Measurements from ENCODE around the gene NPPA. TPM values are rescaled to one million over a fixed set of nuclear protein-coding genes. Genes with fewer than 3 reads are reported as not detected.
A peak's percentile ranks its signal among the peaks of the same experiment; 100 is the strongest.

NPPA gene
- total RNA-seq, 1 experiment from 2014 or later: not detected

DNA sequence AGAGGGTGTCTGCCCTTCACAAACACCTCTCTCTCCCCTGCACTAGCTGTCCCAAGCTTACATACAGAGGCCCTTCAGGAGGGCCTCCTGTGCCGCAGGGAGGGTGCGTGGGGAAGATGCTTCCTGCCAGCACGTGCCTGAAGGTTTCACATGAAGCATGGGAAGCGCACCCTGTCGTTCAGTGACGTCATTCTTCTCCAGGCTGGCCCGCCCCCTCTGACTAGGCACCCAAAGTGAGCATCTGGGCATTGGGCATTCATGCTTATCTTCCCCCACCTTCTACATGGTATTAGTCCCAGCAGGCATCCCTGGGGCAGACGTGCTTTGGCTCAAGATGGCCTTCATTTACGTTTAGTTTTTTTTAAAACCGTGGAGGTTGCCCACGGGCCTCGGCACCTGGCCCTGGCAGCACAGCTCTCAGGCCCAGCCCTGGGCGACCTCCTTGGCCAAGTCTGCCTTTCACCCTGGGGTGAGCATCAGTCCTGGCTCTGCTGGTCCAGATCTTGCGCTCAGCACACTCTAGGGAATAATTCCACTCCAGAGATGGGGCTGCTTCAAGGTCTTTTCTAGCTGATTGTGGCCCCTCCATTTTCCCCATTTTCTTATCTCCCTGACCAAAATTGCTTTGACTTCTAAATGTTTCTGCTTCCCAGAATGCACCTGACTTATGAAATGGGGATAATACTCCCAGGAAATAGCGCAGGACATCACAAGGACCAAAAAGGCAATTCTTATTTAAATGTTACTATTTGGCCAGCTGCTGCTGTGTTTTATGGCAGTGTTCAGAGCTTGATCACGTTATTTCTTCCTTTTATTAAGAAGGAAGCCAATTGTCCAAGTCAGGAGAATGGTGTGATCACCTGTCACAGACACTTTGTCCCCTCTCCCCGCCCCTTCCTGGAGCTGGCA, 6.1 kb downstream of the NPPA start:
- peak; percentile 29 for DNase-seq
- Histone ChIP-seq H3K27me3 (ENCODE audit: control insufficient read depth, insufficient read depth, low read length) (no peaks in the 10 kb centered on the region), H3K36me3 (replicated peaks; ENCODE audit: control insufficient read depth, insufficient read depth, low read length) (peaks cover 53% of the 10 kb centered on the region), H3K4me3 (ENCODE audit: insufficient read depth, low read depth, low read length) (no peak overlapping the region)

DNA sequence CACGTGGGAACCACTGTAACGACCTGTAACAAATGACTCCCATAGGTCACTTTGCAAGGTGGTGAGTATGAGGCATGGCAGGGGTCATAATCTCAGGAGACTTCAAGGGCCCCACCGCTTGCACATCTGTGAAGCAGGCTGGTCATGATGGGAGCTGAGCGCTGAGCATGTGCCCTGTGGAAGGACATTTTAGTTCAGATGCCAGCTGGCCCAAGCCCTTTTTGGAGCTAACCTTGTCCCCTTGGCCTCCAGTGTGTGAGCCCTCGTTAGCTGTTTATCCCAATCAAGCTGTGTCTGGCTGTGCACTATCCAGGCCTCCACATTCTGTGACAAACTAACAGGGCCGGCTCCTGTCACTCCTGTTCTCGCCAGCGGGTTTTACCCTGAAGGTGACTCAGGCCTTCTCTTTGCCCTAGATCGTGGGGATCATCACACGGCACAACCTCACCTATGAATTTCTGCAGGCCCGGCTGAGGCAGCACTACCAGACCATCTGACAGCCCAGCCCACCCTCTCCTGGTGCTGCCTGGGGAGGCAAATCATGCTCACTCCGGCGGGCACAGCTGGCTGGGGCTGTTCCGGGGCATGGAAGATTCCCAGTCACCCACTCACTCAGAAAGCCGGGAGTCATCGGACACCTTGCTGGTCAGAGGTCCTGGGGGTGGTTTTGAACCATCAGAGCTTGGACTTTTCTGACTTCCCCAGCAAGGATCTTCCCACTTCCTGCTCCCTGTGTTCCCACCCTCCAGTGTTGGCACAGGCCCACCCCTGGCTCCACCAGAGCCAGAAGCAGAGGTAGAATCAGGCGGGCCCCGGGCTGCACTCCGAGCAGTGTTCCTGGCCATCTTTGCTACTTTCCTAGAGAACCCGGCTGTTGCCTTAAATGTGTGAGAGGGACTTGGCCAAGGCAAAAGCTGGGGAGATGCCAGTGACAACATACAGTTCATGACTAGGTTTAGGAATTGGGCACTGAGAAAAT, 7.6 kb downstream of the NPPA start:
- Histone ChIP-seq H3K4me3 (ENCODE audit: insufficient read depth, low read depth, low read length) (no peak overlapping the region), H3K36me3 (replicated peaks; ENCODE audit: control insufficient read depth, insufficient read depth, low read length) (peaks cover 58% of the 10 kb centered on the region), H3K27me3 (ENCODE audit: control insufficient read depth, insufficient read depth, low read length) (no peaks in the 10 kb centered on the region)
- no peak for DNase-seq

DNA sequence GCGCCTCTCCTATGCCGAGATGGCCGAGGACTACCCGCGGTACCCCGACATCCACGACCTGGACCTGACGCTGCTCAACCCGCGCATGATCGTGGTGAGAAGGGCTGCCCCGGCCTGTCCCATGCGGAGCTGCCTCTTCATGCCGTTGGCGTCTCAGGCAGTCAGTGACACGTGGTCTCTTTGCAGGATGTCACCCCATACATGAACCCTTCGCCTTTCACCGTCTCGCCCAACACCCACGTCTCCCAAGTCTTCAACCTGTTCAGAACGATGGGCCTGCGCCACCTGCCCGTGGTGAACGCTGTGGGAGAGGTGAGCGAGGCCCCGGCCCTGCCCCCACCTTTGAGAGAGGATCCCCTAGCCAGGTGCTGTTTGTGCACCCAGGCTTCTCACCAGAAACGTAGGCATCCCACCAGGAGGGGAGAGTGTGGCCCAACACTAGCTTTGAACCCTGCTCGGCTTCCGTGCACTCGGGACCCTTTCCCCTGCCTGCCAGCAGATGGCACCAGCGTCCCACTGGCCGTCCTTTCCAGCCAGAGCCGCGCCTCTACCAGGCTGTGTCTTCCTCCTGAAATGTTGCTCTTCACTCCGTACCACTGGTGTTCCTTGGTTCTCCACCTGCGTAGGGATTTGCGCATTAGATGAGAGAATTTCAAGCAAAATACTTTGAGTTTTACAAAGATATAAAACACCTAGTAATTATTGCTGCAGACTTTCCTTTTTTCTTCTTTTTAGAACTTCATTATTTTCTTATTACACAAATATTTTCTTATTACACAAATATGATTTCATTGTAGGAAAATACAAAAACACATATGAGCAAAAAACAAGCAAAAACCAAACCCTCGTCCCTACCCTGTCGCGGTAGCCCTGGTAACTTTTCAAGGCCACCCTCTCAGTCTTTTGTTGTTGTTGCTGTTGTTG, 9.0 kb downstream of the NPPA start:
- Histone ChIP-seq H3K27me3 (ENCODE audit: control insufficient read depth, insufficient read depth, low read length) (no peaks in the 10 kb centered on the region), H3K36me3 (replicated peaks; ENCODE audit: control insufficient read depth, insufficient read depth, low read length) (peaks cover 60% of the 10 kb centered on the region), H3K4me3 (ENCODE audit: insufficient read depth, low read depth, low read length) (no peak overlapping the region)
- DNase-seq: peak; percentile 97

DNA sequence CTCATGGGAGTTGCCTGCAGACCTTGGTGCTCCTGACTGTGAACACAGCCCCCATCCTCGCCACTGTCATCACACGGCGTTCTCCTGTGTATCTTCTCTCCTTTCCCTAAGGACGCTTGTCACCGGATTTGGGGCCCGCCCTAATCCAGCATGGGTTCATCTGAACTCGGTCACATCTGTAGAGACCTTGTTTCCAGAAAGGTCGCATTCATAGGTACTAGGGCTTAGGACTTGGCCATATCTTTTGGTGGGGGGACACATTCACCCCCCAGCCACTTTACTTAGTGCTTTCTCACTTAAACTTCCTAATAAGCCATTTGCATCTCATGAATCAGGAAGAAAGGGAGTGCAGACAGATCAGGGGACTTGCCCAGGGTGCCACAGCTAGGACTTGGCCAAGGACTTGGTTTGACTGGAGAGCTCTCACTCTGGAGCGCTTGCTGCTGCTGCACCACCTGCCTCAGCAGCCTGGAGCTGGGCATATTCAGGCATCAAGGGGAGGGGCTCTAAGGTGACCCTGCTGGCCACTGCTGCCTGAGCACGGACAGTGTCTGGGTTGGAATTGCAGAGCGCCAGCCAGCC, 9.7 kb downstream of the NPPA start:
- Histone ChIP-seq H3K27me3 (ENCODE audit: control insufficient read depth, insufficient read depth, low read length) (no peaks in the 10 kb centered on the region), H3K36me3 (replicated peaks; ENCODE audit: control insufficient read depth, insufficient read depth, low read length) (peaks cover 67% of the 10 kb centered on the region), H3K4me3 (ENCODE audit: insufficient read depth, low read depth, low read length) (no peak overlapping the region)
- DNase-seq: no peak

- H3K27me3 ChIP-seq (ENCODE audit: control insufficient read depth, insufficient read depth, low read length): no peaks in the 10 kb centered on the region
- no peak overlapping the region for H3K4me3 ChIP-seq (ENCODE audit: insufficient read depth, low read depth, low read length)
- H3K36me3 ChIP-seq (replicated peaks; ENCODE audit: control insufficient read depth, insufficient read depth, low read length): peaks cover 62% of the 10 kb centered on the region
- DNase-seq: peak; percentile 38
These were observed 10.4 kb downstream of the NPPA start for GRCh38 chr1:11836955-11837766.

DNA sequence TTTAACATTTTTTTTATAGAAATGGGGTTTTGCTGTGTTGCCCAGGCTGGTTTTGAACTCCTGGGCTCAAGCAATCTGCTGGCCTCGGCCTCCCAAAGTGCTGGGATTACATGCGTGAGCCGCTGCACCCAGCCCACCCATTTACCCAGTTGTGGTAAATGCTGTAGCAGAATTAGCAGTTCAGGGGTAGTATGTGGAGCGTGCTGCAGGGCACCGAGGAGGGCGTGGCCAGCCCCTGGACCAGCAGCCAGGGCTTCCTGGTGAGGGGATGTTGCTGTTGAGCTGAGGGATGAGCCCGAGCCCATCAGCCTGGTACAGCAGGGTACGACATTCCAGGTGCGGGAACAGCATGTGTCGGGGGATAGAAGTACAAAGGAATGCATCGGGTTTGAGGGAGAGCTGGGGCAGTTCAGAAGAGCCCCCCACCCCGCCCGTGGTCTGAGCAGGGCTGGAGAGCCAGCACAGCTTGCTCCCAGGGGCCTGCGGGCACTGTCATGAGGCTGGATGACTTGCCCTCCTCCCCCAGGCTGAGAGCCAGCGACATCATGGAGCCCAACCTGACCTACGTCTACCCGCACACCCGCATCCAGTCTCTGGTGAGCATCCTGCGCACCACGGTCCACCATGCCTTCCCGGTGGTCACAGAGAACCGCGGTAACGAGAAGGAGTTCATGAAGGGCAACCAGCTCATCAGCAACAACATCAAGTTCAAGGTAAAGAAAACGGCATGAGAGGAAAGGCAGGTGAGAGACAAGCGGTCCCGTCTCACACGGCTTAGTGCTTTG, 11.9 kb downstream of the NPPA start:
- DNase-seq: peak; percentile 37
- Histone ChIP-seq H3K36me3 (replicated peaks; ENCODE audit: control insufficient read depth, insufficient read depth, low read length) (peaks cover 51% of the 10 kb centered on the region), H3K27me3 (ENCODE audit: control insufficient read depth, insufficient read depth, low read length) (no peaks in the 10 kb centered on the region), H3K4me3 (ENCODE audit: insufficient read depth, low read depth, low read length) (no peak overlapping the region)

- Histone ChIP-seq H3K36me3 (replicated peaks; ENCODE audit: control insufficient read depth, insufficient read depth, low read length) (peaks cover 49% of the 10 kb centered on the region), H3K4me3 (ENCODE audit: insufficient read depth, low read depth, low read length) (no peak overlapping the region)
- DNase-seq: no peak
These were observed 13.7 kb downstream of the NPPA start for GRCh38 chr1:11833900-11834299.

DNA sequence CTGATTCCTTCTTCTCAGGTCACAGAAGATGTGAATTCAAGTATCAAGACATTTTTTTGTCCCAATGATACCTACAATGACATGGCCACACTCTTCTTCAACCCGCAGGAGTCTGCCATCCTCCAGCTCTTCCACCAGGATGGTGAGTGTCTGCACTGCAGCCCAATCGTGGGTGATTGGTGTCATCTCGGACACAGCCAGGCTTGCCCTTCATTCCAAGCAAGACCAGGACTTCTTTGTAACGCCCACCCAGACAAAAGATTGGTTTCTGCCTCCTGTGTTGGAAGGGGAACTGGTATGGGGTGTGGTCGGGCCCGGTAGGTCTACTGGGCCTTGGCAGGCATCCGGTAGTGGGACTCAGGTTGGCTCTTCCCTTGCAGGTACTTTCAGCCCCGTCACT, 14.1 kb downstream of the NPPA start:
- Histone ChIP-seq H3K27me3 (ENCODE audit: control insufficient read depth, insufficient read depth, low read length) (no peaks in the 10 kb centered on the region), H3K4me3 (ENCODE audit: insufficient read depth, low read depth, low read length) (no peak overlapping the region), H3K36me3 (replicated peaks; ENCODE audit: control insufficient read depth, insufficient read depth, low read length) (peaks cover 49% of the 10 kb centered on the region)
- no peak for DNase-seq

More at GRCh38 chr1:11833900-11834299, 13.7 kb downstream of the NPPA start:
- H3K27me3 ChIP-seq (ENCODE audit: control insufficient read depth, insufficient read depth, low read length): no peaks in the 10 kb centered on the region

DNA sequence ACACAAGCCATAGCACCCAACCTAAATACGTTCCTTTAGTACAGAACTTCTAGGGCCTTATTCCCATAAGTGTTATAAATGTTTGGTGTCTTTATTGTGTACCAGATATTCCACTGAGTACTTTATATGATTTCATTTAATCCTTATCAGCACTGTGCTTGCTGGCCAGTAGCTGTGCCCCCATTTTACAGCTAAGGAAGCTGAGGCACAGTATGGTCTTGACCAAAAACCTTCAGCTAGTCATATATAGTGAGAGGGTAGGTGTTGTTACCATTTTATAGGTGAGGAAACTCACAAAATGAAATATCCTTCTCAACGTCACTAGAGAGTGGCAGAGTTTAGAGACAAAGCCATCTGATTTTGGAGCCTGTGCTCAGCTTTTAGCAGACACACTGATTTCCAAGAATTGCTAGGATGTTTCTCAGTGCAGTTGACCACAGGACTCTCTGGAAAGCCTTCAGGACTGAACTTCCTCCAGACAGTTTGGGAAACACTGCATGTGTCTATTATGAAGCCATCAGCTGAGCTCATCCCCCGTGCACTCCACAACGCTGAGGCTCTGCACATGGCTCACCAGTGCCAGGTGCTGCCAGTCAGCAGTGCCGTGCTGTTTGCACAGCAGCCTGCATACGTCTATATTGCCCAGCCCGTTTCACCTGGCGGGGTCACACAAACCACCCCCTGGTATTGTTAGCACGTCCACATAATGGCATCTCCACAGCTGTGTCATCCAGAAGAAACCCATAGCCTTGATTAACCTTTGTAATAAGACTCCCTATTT, 15.4 kb downstream of the NPPA start:
- no peak for DNase-seq
- no peak overlapping the region for H3K4me3 ChIP-seq (ENCODE audit: insufficient read depth, low read depth, low read length)
- H3K36me3 ChIP-seq (replicated peaks; ENCODE audit: control insufficient read depth, insufficient read depth, low read length): peaks cover 49% of the 10 kb centered on the region
- no peaks in the 10 kb centered on the region for H3K27me3 ChIP-seq (ENCODE audit: control insufficient read depth, insufficient read depth, low read length)

DNA sequence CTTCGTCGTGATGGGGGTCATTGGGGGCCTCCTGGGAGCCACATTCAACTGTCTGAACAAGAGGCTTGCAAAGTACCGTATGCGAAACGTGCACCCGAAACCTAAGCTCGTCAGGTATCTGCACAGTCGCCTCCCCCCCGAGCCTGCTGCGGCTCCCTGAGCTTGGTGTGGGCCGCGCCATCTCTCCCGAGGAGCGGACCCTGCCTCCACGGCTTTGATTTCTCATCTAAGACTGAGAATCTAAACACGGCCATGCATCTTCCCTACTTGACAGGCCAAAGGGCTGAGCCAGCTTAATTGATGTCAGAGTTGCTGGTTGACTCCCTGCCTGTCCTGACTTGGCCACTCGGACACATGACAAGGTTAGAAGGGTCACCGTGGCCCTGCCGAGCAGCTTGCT, 19.1 kb downstream of the NPPA start:
- DNase-seq: no peak
- Histone ChIP-seq H3K27me3 (ENCODE audit: control insufficient read depth, insufficient read depth, low read length) (no peaks in the 10 kb centered on the region), H3K4me3 (ENCODE audit: insufficient read depth, low read depth, low read length) (no peak overlapping the region), H3K36me3 (replicated peaks; ENCODE audit: control insufficient read depth, insufficient read depth, low read length) (peaks cover 31% of the 10 kb centered on the region)

GRCh38 chr1:11826946-11827345, 20.6 kb downstream of the NPPA start:
- Histone ChIP-seq H3K27me3 (ENCODE audit: control insufficient read depth, insufficient read depth, low read length) (no peaks in the 10 kb centered on the region), H3K4me3 (ENCODE audit: insufficient read depth, low read depth, low read length) (no peak overlapping the region), H3K36me3 (replicated peaks; ENCODE audit: control insufficient read depth, insufficient read depth, low read length) (peaks cover 25% of the 10 kb centered on the region)
- DNase-seq: no peak

- DNase-seq: no peak
- peaks cover 23% of the 10 kb centered on the region for H3K36me3 ChIP-seq (replicated peaks; ENCODE audit: control insufficient read depth, insufficient read depth, low read length)
- H3K27me3 ChIP-seq (ENCODE audit: control insufficient read depth, insufficient read depth, low read length): no peaks in the 10 kb centered on the region
- no peak overlapping the region for H3K4me3 ChIP-seq (ENCODE audit: insufficient read depth, low read depth, low read length)
These were observed 22.5 kb downstream of the NPPA start for GRCh38 chr1:11825131-11825530.

All from H7 (cell line).